ENCODE data around the gene COPZ2. TPM values are rescaled to one million over a fixed set of nuclear protein-coding genes. Genes with fewer than 3 reads are reported as not detected.
"Not testable (repeated sequence)": the region's sequence is repeated elsewhere in the genome, so short reads cannot be mapped to it uniquely, and the experiment has no call there.

The COPZ2 gene
- polyA plus RNA-seq, 1 donor, result 15.3 TPM

GRCh38 chr17:48006936-48007709 is 30.5 kb downstream of the COPZ2 start:
- DNase-seq, result no peak

GRCh38 chr17:48004983-48005382 is 32.6 kb downstream of the COPZ2 start:
- DNase-seq, result no peak

GRCh38 chr17:48003417-48004151 is 34.0 kb downstream of the COPZ2 start:
- DNase-seq, result no peak

GRCh38 chr17:48002916-48003416 is 34.6 kb downstream of the COPZ2 start:
- no peak for DNase-seq

GRCh38 chr17:48002266-48002915 is 35.2 kb downstream of the COPZ2 start:
- no peak for DNase-seq

GRCh38 chr17:48001657-48002056 is 35.9 kb downstream of the COPZ2 start:
- DNase-seq, result not testable (repeated sequence)

GRCh38 chr17:48001197-48001596 is 36.4 kb downstream of the COPZ2 start:
- no peak for DNase-seq

GRCh38 chr17:47999582-47999981 is 38.0 kb downstream of the COPZ2 start:
- DNase-seq, result no peak

- DNase-seq, result no peak
These were observed 39.6 kb downstream of the COPZ2 start for GRCh38 chr17:47998044-47998443.

GRCh38 chr17:47997586-47997985 is 40.0 kb downstream of the COPZ2 start:
- DNase-seq, result no peak

- DNase-seq, result no peak
These were observed 41.4 kb downstream of the COPZ2 start for GRCh38 chr17:47996201-47996600.

- no peak for DNase-seq
These were observed 42.2 kb downstream of the COPZ2 start for GRCh38 chr17:47995241-47995935.

GRCh38 chr17:47994724-47995123 is 42.9 kb downstream of the COPZ2 start:
- no peak for DNase-seq

GRCh38 chr17:47993964-47994363 is 43.6 kb downstream of the COPZ2 start:
- no peak for DNase-seq

GRCh38 chr17:47993031-47993564 is 44.5 kb downstream of the COPZ2 start:
- DNase-seq, result no peak

- DNase-seq, result no peak
These were observed 45.4 kb downstream of the COPZ2 start for GRCh38 chr17:47992216-47992615.

- no peak for DNase-seq
These were observed 46.5 kb downstream of the COPZ2 start for GRCh38 chr17:47990962-47991731.

- no peak for DNase-seq
These were observed 47.9 kb downstream of the COPZ2 start for GRCh38 chr17:47989700-47990099.

GRCh38 chr17:47989159-47989558 is 48.4 kb downstream of the COPZ2 start:
- no peak for DNase-seq

- DNase-seq, result not testable (repeated sequence)
These were observed 49.2 kb downstream of the COPZ2 start for GRCh38 chr17:47988445-47988844.

- peak; percentile 67 for DNase-seq
These were observed 50.3 kb downstream of the COPZ2 start for GRCh38 chr17:47987240-47987835.

Data from left kidney (tissue), 2 donors.